ENCODE results near the gene CELA3B.

DNA sequence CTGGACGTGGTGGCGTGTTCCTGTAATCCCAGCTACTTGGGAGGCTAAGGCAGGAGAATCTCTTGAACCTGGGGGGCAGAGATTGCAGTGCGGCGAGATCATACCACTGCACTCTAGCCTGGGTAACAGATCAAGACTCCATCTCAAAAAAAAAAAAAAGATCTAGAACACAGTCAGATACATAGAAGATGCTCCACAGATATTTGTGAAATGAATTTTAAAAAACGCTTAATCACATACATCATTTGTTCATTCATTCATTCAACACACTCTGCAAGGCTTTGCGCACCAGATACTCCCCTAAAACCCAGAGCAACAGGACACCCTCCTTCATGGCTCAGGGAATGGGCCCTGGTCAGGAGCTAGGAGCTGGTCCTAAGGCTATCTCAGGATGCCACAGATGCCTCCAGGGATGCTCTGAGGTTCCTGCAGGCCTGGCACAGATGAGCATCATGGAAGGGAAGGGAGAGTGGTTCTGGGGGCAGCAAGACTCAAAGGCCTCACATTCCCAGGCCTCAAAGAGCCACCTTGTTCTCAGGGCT is 46.1 kb upstream of the CELA3B start:
- no peak for TF ChIP-seq CTCF (IDR thresholded peaks at IDR 0.05; ENCODE audit: borderline replicate concordance, extremely low read depth, low read length, poor library complexity, severe bottlenecking)
- TF ChIP-seq EZH2 (IDR thresholded peaks at IDR 0.05; ENCODE audit: borderline replicate concordance, low read depth, low read length, severe bottlenecking), result no peak
